K562 (cell line): ENCODE data around the gene GIMAP7. TPM values are rescaled to one million over a fixed set of nuclear protein-coding genes. Genes with fewer than 3 reads are reported as not detected.

Experiments used
- DIDO1 ChIP-seq: fragments of 450-650 bp; IDR thresholded peaks from 2 replicates; pipeline ENCODE4 v1.6.1; 2016; ENCODE audit warnings: low read depth, missing biosample characterization, missing genetic modification characterization
- DPF2 ChIP-seq: fragments of 450-650 bp; IDR thresholded peaks from 2 replicates; pipeline ENCODE4 v1.6.1; 2016
- FOXA3 ChIP-seq, 2 experiments: fragments of 450-650 bp in 1 of 2; sonication (generic) in 1 of 2; formaldehyde crosslinking; IDR thresholded peaks in 1 of 2; conservative IDR thresholded peaks in 1 of 2; 2 replicates each; pipeline versions ENCODE4 v1.4.0 to v1.8.0; 2020 to 2022; ENCODE audit warnings: mild to moderate bottlenecking in 2 of 2, missing genetic modification reagents in 1 of 2
- HMG20A ChIP-seq: fragments of 450-650 bp; formaldehyde crosslinking; conservative IDR thresholded peaks from 2 replicates; pipeline ENCODE4 v1.4.0; 2020; ENCODE audit warnings: mild to moderate bottlenecking, mixed read lengths
- KAT8 ChIP-seq: fragments of 450-650 bp; IDR thresholded peaks from 2 replicates; pipeline ENCODE4 v1.6.1; 2016; ENCODE audit warnings: low read depth, mild to moderate bottlenecking
- KLF16 ChIP-seq: IDR thresholded peaks from 2 replicates; pipeline ENCODE4 v1.6.1; 2016; ENCODE audit warnings: antibody characterized with exemption
- MEF2D ChIP-seq: conservative IDR thresholded peaks from 2 replicates; pipeline ENCODE4 v1.6.1; 2016; ENCODE audit warnings: low read depth, missing genetic modification characterization, missing compliant biosample characterization
- MYC ChIP-seq, 2 experiments: fragments of 250-450 bp in 1 of 2; sonication (Bioruptor Pico) in 1 of 2; IDR thresholded peaks; 2 replicates each; pipeline versions ENCODE4 v1.5.1 to v1.6.1; 2012 to 2021; ENCODE audit warnings: low read depth in 2 of 2, borderline replicate concordance in 1 of 2, improper control_type of control experiment in 1 of 2, low read length in 1 of 2, mild to moderate bottlenecking in 1 of 2, moderate library complexity in 1 of 2
- NCOA6 ChIP-seq: fragments of 450-650 bp; IDR thresholded peaks from 2 replicates; pipeline ENCODE4 v1.6.1; 2017; ENCODE audit warnings: mild to moderate bottlenecking
- NFRKB ChIP-seq: fragments of 450-650 bp; IDR thresholded peaks from 2 replicates; pipeline ENCODE4 v1.6.1; 2016; ENCODE audit warnings: low read depth
- RBM22 ChIP-seq: fragments of 200-400 bp; formaldehyde crosslinking; IDR thresholded peaks from 2 replicates; pipeline ENCODE4 v1.6.1; 2018; ENCODE audit warnings: low read length, low read depth; ENCODE audit not compliant: poor library complexity, severe bottlenecking
- SMAD4 ChIP-seq: fragments of 250-450 bp; sonication (Bioruptor Pico); conservative IDR thresholded peaks from 2 replicates; pipeline ENCODE4 v1.8.0; 2021; ENCODE audit warnings: inconsistent platforms, mild to moderate bottlenecking, moderate library complexity
- TAF9B ChIP-seq: fragments of 450-650 bp; IDR thresholded peaks from 2 replicates; pipeline ENCODE4 v1.6.1; 2018; ENCODE audit warnings: mild to moderate bottlenecking; ENCODE audit not compliant: partially characterized antibody
- TEAD4 ChIP-seq, 2 experiments: sonication (generic) in 1 of 2; formaldehyde crosslinking in 1 of 2; IDR thresholded peaks; 2 replicates each; pipeline versions ENCODE4 v1.6.1 to v1.8.0; 2012 to 2022; ENCODE audit warnings: borderline replicate concordance in 1 of 2, inconsistent platforms in 1 of 2, low read length in 1 of 2, mild to moderate bottlenecking in 1 of 2, missing genetic modification reagents in 1 of 2
- YY1 ChIP-seq, 3 experiments: IDR thresholded peaks; 2 replicates each; pipeline ENCODE4 v1.6.1; 2011; ENCODE audit warnings: low read length in 2 of 3, mild to moderate bottlenecking in 2 of 3, moderate library complexity in 2 of 3, borderline replicate concordance in 1 of 3, control low read depth in 1 of 3, low read depth in 1 of 3; ENCODE audit not compliant: insufficient read depth in 3 of 3, insufficient replicate concordance in 2 of 3, control insufficient read depth in 1 of 3, insufficient read length in 1 of 3; ENCODE audit errors: extremely low read depth in 1 of 3
- ZNF584 ChIP-seq: fragments of 200-800 bp; sonication (Bioruptor generic); IDR thresholded peaks from 2 replicates; pipeline ENCODE4 v1.6.1; 2016; ENCODE audit warnings: low read depth, mild to moderate bottlenecking, missing genetic modification characterization, missing compliant biosample characterization
- ZNF830 ChIP-seq: fragments of 250-450 bp; sonication (Bioruptor Pico); IDR thresholded peaks from 2 replicates; pipeline ENCODE4 v1.5.0; 2021; ENCODE audit warnings: mild to moderate bottlenecking
- polyA plus RNA-seq, 8 experiments: library from polyadenylated mRNA; depleted of rRNA in 4 of 8; stranded (reverse) in 5 of 8; unstranded in 3 of 8; fragments of >200 nt; fragmentation: Nextera tagmentation in 2 of 8; fragmentation: Illumina TruSeq in 1 of 8; extraction: Ambion mirVana in 2 of 8; extraction: Trizol in 1 of 8; gene quantifications; 2 replicates each; pipeline versions ENCODE4 v1.2.1 to v1.2.3, GENCODE V29; 2011 to 2014; ENCODE audit warnings: inconsistent platforms in 1 of 8, missing spikeins in 1 of 8
- total RNA-seq, 7 experiments: library from RNA; depleted of rRNA in 6 of 7; stranded (reverse); fragments of >200 nt in 6 of 7; fragmentation: Illumina TruSeq in 2 of 7; extraction: Trizol in 2 of 7; gene quantifications; 2 replicates each; pipeline versions ENCODE4 v1.2.1 to v1.2.3, GENCODE V29; 2011 to 2021; ENCODE audit warnings: low replicate concordance in 1 of 7
- TF ChIP-seq, protein P1 (sequence below): sonication (generic); formaldehyde crosslinking; IDR thresholded peaks from 2 replicates; pipeline ENCODE4 v1.8.0; 2022; ENCODE audit warnings: mild to moderate bottlenecking, missing genetic modification reagents
- TF ChIP-seq, protein P2 (sequence below), 2 experiments: fragments of 200-800 bp in 1 of 2; sonication (Bioruptor generic) in 1 of 2; sonication (generic) in 1 of 2; formaldehyde crosslinking in 1 of 2; IDR thresholded peaks in 1 of 2; conservative IDR thresholded peaks in 1 of 2; 2 replicates each; pipeline versions ENCODE4 v1.5.0 to v1.6.1; 2016 to 2020; ENCODE audit warnings: missing compliant biosample characterization in 1 of 2, missing genetic modification characterization in 1 of 2, missing genetic modification reagents in 1 of 2
- TF ChIP-seq, protein P3 (sequence below): fragments of 450-650 bp; IDR thresholded peaks from 2 replicates; pipeline ENCODE4 v1.6.1; 2016; ENCODE audit warnings: antibody characterized with exemption

Gene GIMAP7
- total and polyA plus RNA-seq, 9 of the 15 experiments (the other 6 are each of a cell fraction or from before 2014, with no cell fraction given) = 0.42 TPM; not detected in 8

DNA sequence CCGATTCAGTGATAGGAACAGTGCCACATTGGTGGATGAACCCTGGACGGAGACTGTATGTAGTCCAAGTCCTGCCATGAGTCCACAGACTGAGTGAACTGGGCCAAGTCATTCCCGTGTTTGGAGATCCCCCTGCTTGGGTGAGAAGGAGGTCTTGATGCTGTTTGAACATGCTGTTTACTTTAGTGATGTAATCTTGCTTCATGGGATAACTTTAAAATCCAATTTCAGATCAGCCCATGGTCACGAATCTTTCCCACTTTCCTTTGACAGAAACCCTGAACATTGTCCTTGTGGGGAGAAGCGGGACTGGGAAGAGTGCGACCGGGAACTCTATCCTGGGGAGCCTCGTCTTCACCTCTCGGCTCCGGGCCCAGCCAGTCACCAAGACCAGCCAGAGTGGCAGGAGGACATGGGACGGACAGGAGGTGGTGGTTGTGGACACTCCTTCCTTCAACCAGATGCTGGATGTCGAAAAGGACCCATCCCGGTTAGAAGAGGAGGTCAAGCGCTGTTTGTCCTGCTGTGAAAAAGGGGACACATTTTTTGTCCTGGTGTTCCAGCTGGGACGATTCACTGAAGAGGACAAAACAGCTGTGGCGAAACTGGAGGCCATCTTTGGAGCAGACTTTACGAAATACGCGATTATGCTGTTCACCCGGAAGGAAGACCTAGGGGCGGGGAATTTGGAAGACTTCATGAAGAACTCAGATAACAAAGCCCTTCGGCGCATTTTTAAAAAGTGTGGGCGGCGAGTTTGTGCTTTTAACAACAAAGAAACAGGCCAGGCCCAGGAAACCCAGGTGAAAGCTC lies 37.6 kb upstream of the GIMAP7 start (continued):
- peak; percentile 57; the same call in 1 of the 2 replicates for TF ChIP-seq SMAD4 (CRISPR knock-in tag)
- TF ChIP-seq HMG20A (CRISPR knock-in tag) = no peak
- 0 out of 2 replicates have a peak, but pooled peaks have one; percentile 7 for TF ChIP-seq TEAD4 (IDR thresholded peaks at IDR 0.05; ENCODE audit: low read length)
- TF ChIP-seq TEAD4 (CRISPR knock-in tag; IDR thresholded peaks at IDR 0.05; ENCODE audit: borderline replicate concordance) = no peak
- TF ChIP-seq RBM22 = no peak
- TF ChIP-seq NFRKB = peak; percentile 73; the same call in 1 of the 2 replicates
- no peak for TF ChIP-seq TAF9B
- peak in 1 of 2 experiments; percentile 80; a peak in 2 of 4 replicates for TF ChIP-seq FOXA3 (CRISPR knock-in tag; conservative IDR thresholded peaks at IDR 0.05 in 1 of 2, IDR thresholded peaks at IDR 0.05 in 1 of 2)
- TF ChIP-seq, protein P1, sequence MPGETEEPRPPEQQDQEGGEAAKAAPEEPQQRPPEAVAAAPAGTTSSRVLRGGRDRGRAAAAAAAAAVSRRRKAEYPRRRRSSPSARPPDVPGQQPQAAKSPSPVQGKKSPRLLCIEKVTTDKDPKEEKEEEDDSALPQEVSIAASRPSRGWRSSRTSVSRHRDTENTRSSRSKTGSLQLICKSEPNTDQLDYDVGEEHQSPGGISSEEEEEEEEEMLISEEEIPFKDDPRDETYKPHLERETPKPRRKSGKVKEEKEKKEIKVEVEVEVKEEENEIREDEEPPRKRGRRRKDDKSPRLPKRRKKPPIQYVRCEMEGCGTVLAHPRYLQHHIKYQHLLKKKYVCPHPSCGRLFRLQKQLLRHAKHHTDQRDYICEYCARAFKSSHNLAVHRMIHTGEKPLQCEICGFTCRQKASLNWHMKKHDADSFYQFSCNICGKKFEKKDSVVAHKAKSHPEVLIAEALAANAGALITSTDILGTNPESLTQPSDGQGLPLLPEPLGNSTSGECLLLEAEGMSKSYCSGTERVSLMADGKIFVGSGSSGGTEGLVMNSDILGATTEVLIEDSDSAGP (CRISPR knock-in tag) = no peak
- no peak for TF ChIP-seq KLF16
- no peak for TF ChIP-seq MYC (IDR thresholded peaks at IDR 0.05; ENCODE audit: low read depth, low read length)
- TF ChIP-seq MYC (CRISPR knock-in tag; IDR thresholded peaks at IDR 0.05; ENCODE audit: borderline replicate concordance, low read depth) = no peak
- TF ChIP-seq NCOA6 = no peak
- no peak for TF ChIP-seq KAT8
- TF ChIP-seq DPF2 = no peak
- TF ChIP-seq DIDO1 = peak; percentile 75
- TF ChIP-seq YY1 (IDR thresholded peaks at IDR 0.05; ENCODE audit: borderline replicate concordance in 1 of 3, control insufficient read depth in 1 of 3, extremely low read depth in 1 of 3, insufficient read depth in 3 of 3, insufficient read length in 1 of 3, insufficient replicate concordance in 2 of 3, low read depth in 1 of 3, low read length in 2 of 3) = peak; percentile 11 to 86 (median 45)
- TF ChIP-seq MEF2D (tag) = no peak
- TF ChIP-seq, protein P2, sequence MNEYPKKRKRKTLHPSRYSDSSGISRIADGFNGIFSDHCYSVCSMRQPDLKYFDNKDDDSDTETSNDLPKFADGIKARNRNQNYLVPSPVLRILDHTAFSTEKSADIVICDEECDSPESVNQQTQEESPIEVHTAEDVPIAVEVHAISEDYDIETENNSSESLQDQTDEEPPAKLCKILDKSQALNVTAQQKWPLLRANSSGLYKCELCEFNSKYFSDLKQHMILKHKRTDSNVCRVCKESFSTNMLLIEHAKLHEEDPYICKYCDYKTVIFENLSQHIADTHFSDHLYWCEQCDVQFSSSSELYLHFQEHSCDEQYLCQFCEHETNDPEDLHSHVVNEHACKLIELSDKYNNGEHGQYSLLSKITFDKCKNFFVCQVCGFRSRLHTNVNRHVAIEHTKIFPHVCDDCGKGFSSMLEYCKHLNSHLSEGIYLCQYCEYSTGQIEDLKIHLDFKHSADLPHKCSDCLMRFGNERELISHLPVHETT (CRISPR knock-in tag; conservative IDR thresholded peaks at IDR 0.05 in 1 of 2, IDR thresholded peaks at IDR 0.05 in 1 of 2) = peak in 1 of 2 experiments; percentile 38; a peak in 1 of 4 replicates
- TF ChIP-seq, protein P3, sequence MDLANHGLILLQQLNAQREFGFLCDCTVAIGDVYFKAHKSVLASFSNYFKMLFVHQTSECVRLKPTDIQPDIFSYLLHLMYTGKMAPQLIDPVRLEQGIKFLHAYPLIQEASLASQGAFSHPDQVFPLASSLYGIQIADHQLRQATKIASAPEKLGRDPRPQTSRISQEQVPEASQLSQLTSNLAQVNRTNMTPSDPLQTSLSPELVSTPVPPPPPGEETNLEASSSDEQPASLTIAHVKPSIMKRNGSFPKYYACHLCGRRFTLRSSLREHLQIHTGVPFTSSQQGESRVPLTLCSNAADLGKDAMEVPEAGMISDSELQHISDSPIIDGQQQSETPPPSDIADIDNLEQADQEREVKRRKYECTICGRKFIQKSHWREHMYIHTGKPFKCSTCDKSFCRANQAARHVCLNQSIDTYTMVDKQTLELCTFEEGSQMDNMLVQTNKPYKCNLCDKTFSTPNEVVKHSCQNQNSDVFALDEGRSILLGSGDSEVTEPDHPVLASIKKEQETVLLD = no peak
- TF ChIP-seq ZNF830 = no peak
- TF ChIP-seq ZNF584 (CRISPR knock-in tag) = peak; percentile 76; the same call in 1 of the 2 replicates
